Dermis microvascular lymphatic vessel endothelial cell (primary cell): Measurements from ENCODE around the gene EPHB2. TPM values are rescaled to one million over a fixed set of nuclear protein-coding genes. Genes with fewer than 3 reads are reported as not detected.
A peak's percentile ranks its signal among the peaks of the same experiment; 100 is the strongest.

ENCODE experiments used
- DNase-seq, 2 donors: peaks; one replicate each; pipeline versions ENCODE4 v3.0.0 to v3.0.0-alpha.2; 2010; ENCODE audit warnings: low read depth in 2 of 2
- total RNA-seq: library from RNA; depleted of rRNA; stranded (reverse); fragments of >200 nt; gene quantifications from 2 replicates; pipeline ENCODE4 v1.2.1, GENCODE V29; 2014

Gene EPHB2
- total RNA-seq, 1 donor from 2014 or later: 26.6 TPM

GRCh38 chr1:22816067-22816775, 105.6 kb downstream of the EPHB2 start:
- no peak for DNase-seq

GRCh38 chr1:22816803-22817202, 106.2 kb downstream of the EPHB2 start:
- no peak for DNase-seq

- DNase-seq: no peak
These were observed 106.8 kb downstream of the EPHB2 start for GRCh38 chr1:22817462-22817861.

GRCh38 chr1:22818061-22818770, 107.6 kb downstream of the EPHB2 start:
- no peak for DNase-seq

- no peak for DNase-seq
These were observed 108.7 kb downstream of the EPHB2 start for GRCh38 chr1:22819361-22819760.

- peak; percentile 23 to 84 for DNase-seq
These were observed 110.4 kb downstream of the EPHB2 start for GRCh38 chr1:22821027-22821426.

- no peak for DNase-seq
These were observed 111.7 kb downstream of the EPHB2 start for GRCh38 chr1:22822371-22822770.

- no peak for DNase-seq
These were observed 113.8 kb downstream of the EPHB2 start for GRCh38 chr1:22824466-22824865.

GRCh38 chr1:22824975-22825374, 114.3 kb downstream of the EPHB2 start:
- DNase-seq: no peak

GRCh38 chr1:22825486-22826189, 115.0 kb downstream of the EPHB2 start:
- no peak for DNase-seq

- no peak for DNase-seq
These were observed 116.3 kb downstream of the EPHB2 start for GRCh38 chr1:22826604-22827580.

GRCh38 chr1:22827666-22828483, 117.2 kb downstream of the EPHB2 start:
- no peak for DNase-seq

GRCh38 chr1:22828484-22829308, 118.1 kb downstream of the EPHB2 start:
- no peak for DNase-seq

GRCh38 chr1:22829309-22829989, 118.8 kb downstream of the EPHB2 start:
- DNase-seq: peak; percentile 29 to 55

- no peak for DNase-seq
These were observed 119.5 kb downstream of the EPHB2 start for GRCh38 chr1:22830041-22830566.

GRCh38 chr1:22830757-22831340, 120.2 kb downstream of the EPHB2 start:
- DNase-seq: no peak

GRCh38 chr1:22831729-22832413, 121.2 kb downstream of the EPHB2 start:
- peak; percentile 41 to 94 for DNase-seq

GRCh38 chr1:22832414-22832786, 121.8 kb downstream of the EPHB2 start:
- no peak for DNase-seq
